Activated T-cell treated with anti-CD3 and anti-CD28 coated beads, Interleukin-2, amount 50 U/mL, for 72 hours (primary cell): ENCODE measurements around the gene PAEP. TPM values are rescaled to one million over a fixed set of nuclear protein-coding genes. Genes with fewer than 3 reads are reported as not detected.

Experiments
- ATAC-seq, 2 donors: fragments of 150-1000 bp; cut with Tn5 transposase; replicated peaks in 1 of 2; 2 replicates each; pipeline ENCODE4 v1.10.0; 2021; ENCODE audit warnings: moderate library complexity in 2 of 2, mild to moderate bottlenecking in 1 of 2
- DNase-seq, 2 donors: peaks; one replicate each; pipeline ENCODE4 v3.0.0; 2021 to 2022; ENCODE audit warnings: mixed read lengths in 1 of 2
- H3K27ac Mint-ChIP-seq: one replicate; pipeline ENCODE4 v1.8.0; 2022; ENCODE audit warnings: mild to moderate bottlenecking, moderate library complexity, mixed read lengths
- H3K27me3 Mint-ChIP-seq: one replicate; pipeline ENCODE4 v1.8.0; 2022; ENCODE audit warnings: low read depth, mixed read lengths
- H3K36me3 Mint-ChIP-seq, 2 donors: one replicate each; pipeline ENCODE4 v1.8.0; 2022; ENCODE audit warnings: mixed read lengths in 2 of 2, mild to moderate bottlenecking in 1 of 2; ENCODE audit not compliant: insufficient read depth in 2 of 2
- H3K4me1 Mint-ChIP-seq: one replicate; pipeline ENCODE4 v1.8.0; 2022; ENCODE audit warnings: low read depth, mixed read lengths
- H3K4me3 Mint-ChIP-seq, 2 donors: one replicate each; pipeline ENCODE4 v1.8.0; 2022; ENCODE audit warnings: mild to moderate bottlenecking in 2 of 2, mixed read lengths in 2 of 2, moderate library complexity in 2 of 2
- H3K9me3 Mint-ChIP-seq, 2 donors: one replicate each; pipeline ENCODE4 v1.8.0; 2022; ENCODE audit warnings: mixed read lengths in 2 of 2
- total RNA-seq, 2 donors: library from RNA; stranded (reverse); gene quantifications; one replicate each; pipeline ENCODE4 v1.2.3, GENCODE V29; 2022

PAEP gene
- total RNA-seq, 2 donors from 2014 or later: not detected

DNA sequence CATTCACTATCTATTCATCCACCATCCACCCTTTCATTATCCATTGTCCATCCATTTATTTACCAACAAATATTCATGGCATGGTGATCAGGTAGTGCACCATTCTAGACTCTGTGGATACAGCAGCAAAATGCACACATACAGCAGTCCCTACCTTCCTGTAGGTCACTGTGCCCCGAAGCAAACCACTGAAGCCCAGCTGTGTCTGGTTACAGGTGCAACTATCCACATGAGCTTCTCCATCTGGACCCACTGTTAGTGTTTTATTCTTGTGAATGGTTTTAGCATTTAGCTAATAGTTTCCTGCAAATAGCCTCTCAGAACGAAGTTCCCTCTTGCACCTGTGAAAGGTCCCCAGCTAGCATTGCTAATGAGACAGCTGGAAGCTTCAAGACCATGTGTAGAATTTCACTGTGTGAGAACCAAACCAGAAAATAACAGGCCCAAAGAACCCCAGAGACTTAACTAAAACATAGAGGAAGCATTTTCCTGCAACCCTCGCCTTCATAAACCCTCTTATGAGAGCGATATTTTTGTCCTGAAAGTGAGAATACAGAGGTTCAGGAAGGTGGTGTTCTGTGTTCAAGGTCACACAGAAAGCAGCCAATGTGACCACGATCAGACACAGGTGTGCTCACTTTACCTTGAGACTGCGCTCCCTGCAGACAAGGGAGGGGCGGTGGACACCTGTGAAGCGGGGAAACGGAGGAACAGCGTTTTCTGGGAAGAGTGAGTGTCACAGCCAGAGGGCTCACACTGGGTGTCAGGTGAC is 18.5 kb downstream of the PAEP start:
- H3K4me3 Mint-ChIP-seq: no peak overlapping the region
- H3K36me3 Mint-ChIP-seq: no peaks in the 10 kb centered on the region
- no peaks in the 10 kb centered on the region for H3K27me3 Mint-ChIP-seq
- no peaks in the 10 kb centered on the region for H3K9me3 Mint-ChIP-seq
- no peak overlapping the region for H3K27ac Mint-ChIP-seq
- no peaks in the 10 kb centered on the region for H3K4me1 Mint-ChIP-seq
- ATAC-seq: no peak
- DNase-seq: no peak

DNA sequence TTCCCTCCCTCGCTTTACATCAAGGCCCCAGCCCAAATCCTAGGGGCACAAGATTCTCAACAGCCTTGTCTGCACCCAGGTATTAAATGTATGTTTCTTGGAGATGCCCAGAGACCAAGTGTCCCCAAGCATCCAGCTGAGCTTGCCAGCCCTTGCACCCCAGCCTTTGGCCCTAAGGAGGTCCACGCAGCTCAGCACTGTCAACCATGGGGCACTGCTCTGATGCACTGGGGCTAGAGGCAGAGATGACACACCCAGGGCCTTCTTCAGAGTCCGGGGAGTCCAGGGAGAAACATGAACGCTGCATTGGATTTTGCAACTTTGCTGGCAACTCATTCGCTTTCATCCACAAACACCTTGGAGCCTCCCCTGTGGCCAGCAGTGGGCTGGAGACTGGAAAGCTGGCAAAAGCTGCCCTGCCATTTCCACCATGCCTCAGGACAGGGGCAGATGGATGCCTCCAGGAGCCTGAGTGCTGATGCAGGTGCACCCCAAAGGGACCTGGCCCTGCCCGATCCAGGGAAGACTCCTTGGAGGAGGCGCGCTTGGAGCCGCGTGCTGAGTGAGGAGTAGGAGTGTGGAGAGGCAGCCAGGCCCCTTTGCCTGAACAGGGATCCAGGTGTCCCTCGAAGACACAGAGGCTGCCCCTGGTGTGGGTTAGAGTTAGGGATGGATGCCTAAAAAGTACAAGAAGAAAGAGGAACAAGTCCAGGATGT is 19.3 kb downstream of the PAEP start:
- no peak overlapping the region for H3K27ac Mint-ChIP-seq
- ATAC-seq: no peak

DNA sequence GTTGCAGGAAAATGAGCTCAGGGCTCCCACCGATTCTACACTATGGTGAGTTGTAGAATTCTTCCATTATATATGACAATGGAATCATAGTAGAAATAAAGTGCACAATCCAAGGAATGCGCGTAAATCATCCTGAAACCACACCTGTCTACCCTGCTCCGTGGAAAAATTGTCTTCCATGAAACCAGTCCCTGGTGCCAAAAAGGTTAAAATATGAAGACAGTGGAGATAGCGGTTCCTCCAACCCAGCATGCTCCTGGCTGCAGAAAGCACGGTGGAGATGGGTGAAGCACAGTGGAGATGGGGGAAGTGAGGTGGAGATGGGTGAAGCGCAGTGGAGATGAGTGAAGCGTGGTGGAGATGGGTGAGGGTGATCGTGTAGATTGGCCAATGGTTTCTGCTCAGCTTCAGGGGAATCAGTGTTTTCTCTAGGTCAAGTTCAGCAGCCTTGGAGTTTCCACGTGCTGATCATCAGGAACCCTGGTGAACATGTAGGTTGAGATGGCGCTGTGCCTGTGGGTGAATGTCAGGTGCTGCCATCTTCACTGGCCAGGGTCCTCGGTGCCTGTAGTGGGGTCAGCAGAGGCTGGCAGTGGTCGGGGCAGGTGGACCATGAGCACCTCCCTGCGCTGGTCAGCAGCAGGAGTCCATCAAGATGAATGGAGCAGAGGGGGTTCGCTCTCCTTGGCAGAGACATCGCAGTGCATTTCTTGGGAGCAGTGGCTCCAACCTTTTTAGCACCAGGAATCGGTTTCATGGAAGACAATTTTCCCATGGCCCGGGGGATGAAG is 20.3 kb downstream of the PAEP start:
- no peaks in the 10 kb centered on the region for H3K4me1 Mint-ChIP-seq
- H3K4me3 Mint-ChIP-seq: no peak overlapping the region
- DNase-seq (no peak), ATAC-seq (no peak)
- no peaks in the 10 kb centered on the region for H3K9me3 Mint-ChIP-seq
- H3K27ac Mint-ChIP-seq: no peak overlapping the region
- H3K27me3 Mint-ChIP-seq: no peaks in the 10 kb centered on the region
- no peaks in the 10 kb centered on the region for H3K36me3 Mint-ChIP-seq

More for the DNA sequence above, 19.3 kb downstream of the PAEP start:
- H3K4me3 Mint-ChIP-seq: no peak overlapping the region
- H3K36me3 Mint-ChIP-seq: no peaks in the 10 kb centered on the region
- no peaks in the 10 kb centered on the region for H3K27me3 Mint-ChIP-seq
- H3K9me3 Mint-ChIP-seq: no peaks in the 10 kb centered on the region
- no peak for DNase-seq
- H3K4me1 Mint-ChIP-seq: no peaks in the 10 kb centered on the region

DNA sequence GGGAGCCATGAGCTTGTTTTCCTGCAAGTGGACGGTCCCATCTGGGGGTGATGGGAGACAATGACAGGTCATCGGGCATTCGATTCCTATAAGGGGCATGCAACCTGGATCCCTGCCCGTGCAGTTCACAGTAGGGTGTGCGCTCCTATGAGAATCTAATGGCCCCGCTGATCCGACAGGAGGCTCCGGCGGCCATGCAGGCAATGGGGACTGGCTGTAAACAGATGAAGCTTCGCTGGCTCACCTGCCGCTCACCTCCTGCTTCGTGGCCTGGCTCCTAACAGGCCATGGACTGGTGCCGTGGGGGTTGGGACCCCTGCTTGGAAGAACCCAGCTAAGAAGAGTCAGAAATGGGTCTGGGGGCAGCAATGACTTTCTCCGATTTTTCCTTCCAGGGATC is 21.0 kb downstream of the PAEP start:
- Mint-ChIP-seq H3K27me3 (no peaks in the 10 kb centered on the region), H3K4me3 (no peak overlapping the region), H3K4me1 (no peaks in the 10 kb centered on the region), H3K9me3 (no peaks in the 10 kb centered on the region), H3K27ac (no peak overlapping the region), H3K36me3 (no peaks in the 10 kb centered on the region)
- DNase-seq: no peak
- no peak for ATAC-seq

DNA sequence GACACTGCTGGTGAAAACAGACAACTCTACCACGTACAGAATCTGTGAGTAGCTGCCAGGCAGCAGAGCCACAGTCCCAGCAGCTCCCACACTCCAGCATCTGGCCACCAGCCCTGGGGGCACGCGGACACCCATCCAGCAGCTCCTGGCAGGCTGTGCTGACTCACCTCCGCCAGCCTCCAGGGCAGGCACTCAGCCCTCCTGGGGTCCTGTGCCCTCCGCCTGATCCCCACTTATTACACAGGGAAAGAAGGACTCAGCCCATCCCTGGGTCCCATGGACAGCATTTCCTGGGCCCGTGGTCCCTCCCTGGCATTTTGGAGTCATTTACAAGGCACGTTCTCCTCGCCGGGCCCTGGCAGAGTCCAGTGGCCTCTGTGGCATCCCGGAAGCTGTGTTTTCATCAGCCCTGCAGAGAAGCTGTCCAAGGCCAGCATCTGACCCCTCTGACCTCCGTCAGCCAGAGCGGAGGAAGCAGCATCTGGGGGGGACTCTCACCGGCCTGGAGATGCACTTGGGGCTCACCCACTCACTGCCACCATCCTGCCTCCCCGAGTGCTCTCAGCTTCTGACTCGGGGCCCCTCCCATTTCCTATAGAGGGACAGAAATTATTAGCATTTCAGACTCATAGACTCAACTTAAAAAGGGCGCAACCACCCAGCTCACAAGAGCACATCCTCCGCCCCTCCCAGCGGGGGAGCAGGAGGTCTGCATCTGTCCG is 21.6 kb downstream of the PAEP start:
- Mint-ChIP-seq H3K27me3 (no peaks in the 10 kb centered on the region), H3K9me3 (no peaks in the 10 kb centered on the region), H3K4me3 (no peak overlapping the region), H3K36me3 (no peaks in the 10 kb centered on the region), H3K27ac (no peak overlapping the region), H3K4me1 (no peaks in the 10 kb centered on the region)
- ATAC-seq (no peak), DNase-seq (no peak)

DNA sequence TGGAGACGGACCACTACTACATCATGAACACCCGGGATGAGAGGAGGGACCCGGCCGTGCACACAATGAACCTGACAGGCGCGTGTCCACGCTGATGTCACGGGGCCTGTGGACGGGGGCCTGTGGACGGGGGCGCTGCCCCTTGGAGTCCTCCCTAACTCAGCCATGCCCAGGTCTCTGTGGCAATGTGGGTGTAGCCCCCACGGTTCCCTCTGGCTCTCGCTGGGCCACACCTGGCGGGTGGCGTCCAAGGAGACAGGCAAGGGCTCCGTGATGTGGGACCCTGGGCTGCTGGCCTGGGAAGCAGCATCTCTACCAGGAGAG is 22.1 kb downstream of the PAEP start:
- no peak for DNase-seq
- no peak overlapping the region for H3K4me3 Mint-ChIP-seq
- H3K36me3 Mint-ChIP-seq: no peaks in the 10 kb centered on the region
- no peaks in the 10 kb centered on the region for H3K4me1 Mint-ChIP-seq
- H3K27me3 Mint-ChIP-seq: no peaks in the 10 kb centered on the region
- ATAC-seq: no peak
- no peak overlapping the region for H3K27ac Mint-ChIP-seq
- no peaks in the 10 kb centered on the region for H3K9me3 Mint-ChIP-seq

DNA sequence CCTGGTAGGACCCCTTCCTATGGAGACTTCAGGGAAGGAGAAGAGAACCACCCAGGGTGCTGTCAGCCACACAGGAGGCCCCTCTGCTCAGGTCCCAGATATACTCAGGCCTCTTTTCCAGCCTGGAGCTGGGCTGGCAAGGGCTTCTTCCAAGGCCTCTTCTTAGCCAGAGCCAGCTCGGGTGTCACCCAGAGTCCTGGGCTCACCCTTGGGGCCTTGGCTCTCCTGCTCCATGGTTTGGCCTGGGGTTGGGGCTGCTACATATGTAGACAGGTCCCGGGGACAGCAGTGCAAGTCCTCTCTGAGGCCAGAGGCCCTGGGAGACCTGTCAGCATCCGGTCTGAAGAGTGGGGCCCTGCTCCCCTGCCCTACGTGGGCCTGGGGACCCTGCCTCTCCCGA is 22.8 kb downstream of the PAEP start:
- Mint-ChIP-seq H3K27ac (no peak overlapping the region), H3K9me3 (no peaks in the 10 kb centered on the region), H3K36me3 (no peaks in the 10 kb centered on the region), H3K27me3 (no peaks in the 10 kb centered on the region), H3K4me3 (no peak overlapping the region), H3K4me1 (no peaks in the 10 kb centered on the region)
- ATAC-seq (no peak), DNase-seq (no peak)

DNA sequence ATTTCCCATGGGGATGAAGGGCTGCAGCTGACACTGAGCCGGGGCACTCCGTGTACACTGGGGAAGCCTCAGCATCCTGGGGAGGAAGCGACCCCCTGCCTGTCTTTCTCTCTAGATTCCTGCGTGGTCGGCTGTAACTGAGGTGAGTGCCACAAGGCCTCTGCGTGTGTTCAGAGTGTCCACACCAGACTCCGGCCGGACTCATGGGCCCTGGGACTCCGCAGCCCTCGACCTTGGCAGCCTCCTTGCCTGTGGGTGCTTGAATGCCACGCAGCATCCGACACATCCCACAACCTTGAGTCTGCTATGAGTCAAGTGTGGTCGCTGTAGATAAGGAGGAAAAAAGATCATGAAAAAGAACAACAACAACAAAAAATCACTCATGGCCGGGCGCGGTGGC is 23.4 kb downstream of the PAEP start:
- no peak for DNase-seq
- H3K36me3 Mint-ChIP-seq: no peaks in the 10 kb centered on the region
- H3K27me3 Mint-ChIP-seq: no peaks in the 10 kb centered on the region
- H3K27ac Mint-ChIP-seq: no peak overlapping the region
- no peaks in the 10 kb centered on the region for H3K4me1 Mint-ChIP-seq
- H3K4me3 Mint-ChIP-seq: no peak overlapping the region
- ATAC-seq: no peak
- H3K9me3 Mint-ChIP-seq: no peaks in the 10 kb centered on the region

DNA sequence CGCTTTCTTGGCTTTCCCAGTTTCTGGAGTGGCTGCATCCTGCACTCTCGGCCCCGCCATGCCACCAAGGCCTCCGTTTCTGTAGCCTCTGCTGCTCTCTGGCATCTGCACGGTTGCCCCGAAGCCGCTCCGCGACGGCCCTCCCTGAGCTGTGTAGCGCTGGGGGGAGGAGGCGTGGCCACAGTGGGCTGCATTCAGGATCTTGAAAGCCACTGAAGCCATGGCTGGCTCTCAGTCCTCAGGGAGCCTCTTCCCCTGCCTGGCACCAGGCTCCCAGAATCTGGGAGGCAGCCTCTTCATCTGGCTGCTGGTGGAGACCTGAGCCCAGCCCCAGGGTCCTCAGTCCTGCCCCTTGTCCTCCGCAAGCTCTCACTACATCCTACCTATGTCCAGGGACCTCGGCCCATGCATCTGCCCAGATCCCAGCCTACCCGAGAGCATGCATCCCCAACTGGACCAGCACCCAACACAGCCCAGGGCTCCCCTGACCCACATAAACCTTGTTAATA is 25.1 kb downstream of the PAEP start:
- H3K4me1 Mint-ChIP-seq: no peaks in the 10 kb centered on the region
- no peak overlapping the region for H3K4me3 Mint-ChIP-seq

DNA sequence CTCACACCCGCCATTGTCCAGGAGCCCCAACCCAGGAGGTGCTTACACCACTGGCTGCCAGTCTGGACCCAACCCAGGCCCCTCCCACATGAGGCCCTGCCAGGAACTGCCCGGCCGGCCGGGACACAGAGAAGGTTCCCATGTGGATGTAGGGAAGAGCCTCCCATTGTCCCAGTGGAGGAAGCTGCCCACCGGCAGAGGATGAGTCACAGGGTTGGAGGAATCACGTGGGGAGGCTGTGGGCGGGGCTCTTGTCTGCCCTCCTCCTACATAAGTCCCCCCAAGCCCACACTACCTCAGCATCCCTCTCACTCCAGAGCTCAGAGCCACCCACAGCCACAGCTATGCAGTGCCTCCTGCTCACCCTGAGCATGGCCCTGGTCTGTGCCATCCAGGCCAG is 26.1 kb downstream of the PAEP start:
- H3K4me1 Mint-ChIP-seq: no peaks in the 10 kb centered on the region
- H3K4me3 Mint-ChIP-seq: no peak overlapping the region
- no peaks in the 10 kb centered on the region for H3K9me3 Mint-ChIP-seq
- no peaks in the 10 kb centered on the region for H3K36me3 Mint-ChIP-seq
- H3K27ac Mint-ChIP-seq: no peak overlapping the region
- no peak for ATAC-seq
- no peaks in the 10 kb centered on the region for H3K27me3 Mint-ChIP-seq
- DNase-seq: no peak

More for the DNA sequence above, 25.1 kb downstream of the PAEP start:
- Mint-ChIP-seq H3K27ac (no peak overlapping the region), H3K27me3 (no peaks in the 10 kb centered on the region), H3K36me3 (no peaks in the 10 kb centered on the region), H3K9me3 (no peaks in the 10 kb centered on the region)
- ATAC-seq (no peak), DNase-seq (no peak)

DNA sequence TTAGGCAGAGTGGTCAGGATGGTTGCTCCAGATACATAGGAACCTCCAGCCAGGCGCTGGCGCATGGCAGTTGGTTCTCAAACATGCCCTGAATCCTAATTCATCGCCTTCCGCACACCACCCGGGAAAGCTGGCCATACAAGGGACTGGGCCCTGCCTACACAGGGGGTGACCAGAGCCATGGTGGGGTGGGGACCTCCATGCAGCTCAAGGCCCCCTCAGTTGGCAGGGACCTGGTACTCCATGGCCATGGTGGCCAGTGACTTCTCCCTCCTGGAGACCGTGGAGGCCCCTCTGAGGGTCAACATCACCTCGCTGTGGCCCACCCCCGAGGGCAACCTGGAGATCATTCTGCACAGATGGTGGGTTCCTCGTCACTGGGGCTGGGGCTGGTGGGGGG is 26.8 kb downstream of the PAEP start:
- Mint-ChIP-seq H3K27me3 (peaks cover under 1% of the 10 kb centered on the region), H3K27ac (no peak overlapping the region), H3K36me3 (no peaks in the 10 kb centered on the region), H3K4me3 (no peak overlapping the region), H3K4me1 (no peaks in the 10 kb centered on the region), H3K9me3 (no peaks in the 10 kb centered on the region)
- ATAC-seq: no peak
- DNase-seq: no peak

DNA sequence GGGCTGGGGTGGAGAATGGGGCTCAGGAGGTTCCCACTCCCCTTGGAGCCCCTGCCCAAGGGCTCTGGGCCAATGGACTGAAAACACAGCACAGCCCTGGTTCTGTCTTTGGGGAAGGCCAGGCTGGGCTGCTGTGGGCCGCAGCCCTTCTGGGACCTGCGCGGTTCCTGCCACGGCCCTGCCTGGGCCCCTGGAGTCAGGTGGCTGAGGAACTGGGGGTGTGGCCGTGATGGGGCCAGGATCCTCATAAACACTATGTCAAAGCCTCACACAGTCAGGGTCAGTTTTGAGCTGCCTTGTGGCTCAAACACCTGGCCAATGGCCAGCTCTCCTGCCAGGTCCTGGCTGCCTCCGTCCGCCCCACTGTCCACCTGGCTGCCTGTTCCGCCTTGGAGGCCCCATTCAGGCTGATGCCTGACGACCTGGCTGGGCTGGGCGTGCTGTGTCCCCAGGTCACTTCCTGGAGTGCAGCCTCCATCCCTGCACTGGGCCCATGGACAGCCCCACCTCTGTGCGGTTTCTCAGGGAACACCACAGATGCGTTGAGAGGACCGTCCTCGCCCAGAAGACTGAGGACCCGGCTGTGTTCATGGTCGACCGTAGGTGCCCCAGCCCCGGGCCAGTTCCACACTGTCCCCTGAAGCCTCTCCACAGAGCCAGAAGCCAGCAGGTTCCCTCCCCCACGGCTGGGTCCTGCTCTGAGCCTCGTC is 27.5 kb downstream of the PAEP start:
- no peaks in the 10 kb centered on the region for H3K9me3 Mint-ChIP-seq
- ATAC-seq (no peak), DNase-seq (no peak)
- H3K27me3 Mint-ChIP-seq: peaks cover 7% of the 10 kb centered on the region
- no peak overlapping the region for H3K27ac Mint-ChIP-seq
- no peaks in the 10 kb centered on the region for H3K36me3 Mint-ChIP-seq
- no peaks in the 10 kb centered on the region for H3K4me1 Mint-ChIP-seq
- H3K4me3 Mint-ChIP-seq: no peak overlapping the region
